Peyer's patch (tissue), 4 donors: ENCODE data around the gene WHRN.

Experiments used
- POLR2A ChIP-seq, 2 donors: fragments of 450-650 bp; IDR thresholded peaks; one replicate each; pipeline ENCODE4 v1.5.1; 2017; ENCODE audit warnings: antibody characterized with exemption in 2 of 2, mild to moderate bottlenecking in 2 of 2, moderate library complexity in 2 of 2
- TF ChIP-seq, protein P1 (sequence below), 6 experiments: fragments of 450-650 bp in 4 of 6; fragments of 200-600 bp in 2 of 6; sonication (generic) in 1 of 6; IDR thresholded peaks; one replicate each; pipeline ENCODE4 v1.5.1; 2017 to 2019; ENCODE audit warnings: antibody characterized with exemption in 6 of 6, mild to moderate bottlenecking in 3 of 6, moderate library complexity in 1 of 6

DNA sequence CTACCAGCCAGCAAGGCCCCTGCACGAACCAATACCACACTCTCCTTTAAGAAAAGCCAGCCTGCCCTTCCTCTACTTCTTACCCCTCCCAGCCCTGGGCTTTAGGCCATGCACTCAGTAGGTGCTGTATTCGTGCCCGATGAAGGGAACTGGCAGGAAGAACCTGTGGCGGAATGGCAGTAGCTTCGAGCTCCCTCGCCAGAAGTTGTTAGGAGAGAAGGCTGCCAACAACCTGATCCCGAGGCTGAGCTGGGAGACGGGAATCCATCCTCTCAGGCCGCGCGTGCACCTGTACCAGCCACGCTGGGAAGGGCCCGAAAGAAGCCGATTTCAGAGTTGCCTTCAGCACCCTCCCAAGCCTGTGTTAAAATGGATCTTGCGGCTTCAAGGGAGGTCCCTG lies 72.2 kb downstream of the WHRN start:
- no peak for TF ChIP-seq POLR2A (IDR thresholded peaks at IDR 0.05)
- TF ChIP-seq, protein P1, sequence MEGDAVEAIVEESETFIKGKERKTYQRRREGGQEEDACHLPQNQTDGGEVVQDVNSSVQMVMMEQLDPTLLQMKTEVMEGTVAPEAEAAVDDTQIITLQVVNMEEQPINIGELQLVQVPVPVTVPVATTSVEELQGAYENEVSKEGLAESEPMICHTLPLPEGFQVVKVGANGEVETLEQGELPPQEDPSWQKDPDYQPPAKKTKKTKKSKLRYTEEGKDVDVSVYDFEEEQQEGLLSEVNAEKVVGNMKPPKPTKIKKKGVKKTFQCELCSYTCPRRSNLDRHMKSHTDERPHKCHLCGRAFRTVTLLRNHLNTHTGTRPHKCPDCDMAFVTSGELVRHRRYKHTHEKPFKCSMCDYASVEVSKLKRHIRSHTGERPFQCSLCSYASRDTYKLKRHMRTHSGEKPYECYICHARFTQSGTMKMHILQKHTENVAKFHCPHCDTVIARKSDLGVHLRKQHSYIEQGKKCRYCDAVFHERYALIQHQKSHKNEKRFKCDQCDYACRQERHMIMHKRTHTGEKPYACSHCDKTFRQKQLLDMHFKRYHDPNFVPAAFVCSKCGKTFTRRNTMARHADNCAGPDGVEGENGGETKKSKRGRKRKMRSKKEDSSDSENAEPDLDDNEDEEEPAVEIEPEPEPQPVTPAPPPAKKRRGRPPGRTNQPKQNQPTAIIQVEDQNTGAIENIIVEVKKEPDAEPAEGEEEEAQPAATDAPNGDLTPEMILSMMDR (IDR thresholded peaks at IDR 0.05) = no peak
